Measurements from ENCODE around the gene UACA. TPM values are rescaled to one million over a fixed set of nuclear protein-coding genes. Genes with fewer than 3 reads are reported as not detected.

Gene UACA
- total and polyA plus RNA-seq, 2 of the 8 experiments (the other 6 are each of a cell fraction or from before 2014, with no cell fraction given), result 28.6 to 38.9 TPM

DNA sequence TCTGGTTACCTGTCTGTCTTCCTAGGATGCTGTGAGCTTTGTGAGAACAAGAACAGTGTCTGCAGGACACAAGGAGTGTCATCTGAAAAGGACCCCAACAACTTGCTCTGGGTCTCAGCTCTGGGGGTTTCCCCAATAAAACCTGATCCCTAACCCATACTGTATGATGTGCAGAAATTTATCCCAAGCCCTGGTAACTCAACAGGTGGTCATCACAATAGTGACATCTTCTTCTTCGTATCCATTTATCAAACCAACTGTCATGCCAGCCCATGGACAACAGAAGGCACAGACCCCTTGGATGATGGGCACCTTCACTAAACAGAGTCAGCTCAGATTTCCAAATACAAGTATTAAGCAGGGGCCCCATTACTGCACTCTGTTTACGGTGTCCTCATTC lies 127.5 kb downstream of the UACA start:
- Histone ChIP-seq H4K91ac (replicated peaks; ENCODE audit: insufficient read length, low read length) (no peak overlapping the region), H3K4ac (replicated peaks; ENCODE audit: insufficient read length, low read depth, low read length) (no peak overlapping the region), H3K27ac (ENCODE audit: low read depth, low read length) (no peak overlapping the region), H2BK12ac (ENCODE audit: low read depth, low read length) (no peak overlapping the region), H3K23ac (ENCODE audit: insufficient read length) (no peak overlapping the region), H3K4me3 (ENCODE audit: extremely low read depth in 1 of 4, insufficient read depth in 2 of 4, low read depth in 3 of 4, low read length in 4 of 4) (no peak overlapping the region), H3K14ac (ENCODE audit: insufficient read length) (no peak overlapping the region), H3K79me1 (ENCODE audit: low read depth, low read length) (no peaks in the 10 kb centered on the region), H4K20me1 (replicated peaks in 1 of 2; ENCODE audit: control insufficient read depth in 1 of 2, insufficient read depth in 2 of 2, low read length in 2 of 2) (no peaks in the 10 kb centered on the region), H3K9me3 (ENCODE audit: insufficient read depth in 2 of 2, low read depth in 1 of 2, low read length in 1 of 2) (no peaks in the 10 kb centered on the region), H3K79me2 (ENCODE audit: control insufficient read depth in 1 of 2, insufficient read depth in 2 of 2, low read length in 2 of 2) (no peaks in the 10 kb centered on the region), H4K5ac (ENCODE audit: insufficient read length, low read depth, low read length) (no peak overlapping the region), H2BK15ac (ENCODE audit: low read length) (no peak overlapping the region), H2AFZ (ENCODE audit: low read length) (no peak overlapping the region), H2BK5ac (ENCODE audit: low read depth, low read length) (no peak overlapping the region), H3K56ac (replicated peaks; ENCODE audit: insufficient read length, low read depth, low read length) (no peak overlapping the region), H4K8ac (ENCODE audit: extremely low read depth, insufficient read depth, low read length) (no peak overlapping the region), H3K27me3 (replicated peaks in 1 of 4; ENCODE audit: control insufficient read depth in 3 of 4, extremely low read depth in 1 of 4, insufficient read depth in 3 of 4, low read length in 3 of 4) (peaks cover 0 to 2% (median 0%) of the 10 kb centered on the region in 4 experiments; a peak in 1 of 7 replicates), H3K4me1 (replicated peaks in 1 of 4; ENCODE audit: control insufficient read depth in 3 of 4, insufficient read depth in 4 of 4, low read length in 3 of 4) (peaks cover 20 to 34% (median 24%) of the 10 kb centered on the region in 4 experiments), H3K4me2 (ENCODE audit: insufficient read depth in 1 of 2, low read depth in 2 of 2, low read length in 2 of 2) (no peak overlapping the region), H3K36me3 (ENCODE audit: control insufficient read depth in 2 of 4, insufficient read depth in 4 of 4, low read length in 3 of 4) (no peaks in the 10 kb centered on the region), H3K18ac (ENCODE audit: extremely low read depth, low read length) (no peak overlapping the region), H3K23me2 (ENCODE audit: low read depth, low read length) (no peaks in the 10 kb centered on the region; the same call in 1 of the 2 replicates), H3K9ac (replicated peaks in 1 of 4; ENCODE audit: extremely low read depth in 1 of 4, low read depth in 3 of 4, low read length in 3 of 4) (no peak overlapping the region), H2BK20ac (ENCODE audit: low read length) (no peak overlapping the region), H2AK5ac (ENCODE audit: low read depth, low read length) (no peak overlapping the region), H2BK120ac (replicated peaks; ENCODE audit: low read depth, low read length) (no peak overlapping the region)
- 93% methylated on average over 2 of the region's 2 CpGs; no CpG with 5 or more reads in 1 of the 2 experiments for WGBS, 2 experiments (ENCODE audit: extremely low coverage in 1 of 2, insufficient coverage in 1 of 2, insufficient read length in 1 of 2, insufficient replicate concordance in 2 of 2, low coverage in 1 of 2, low lambda C conversion rate in 2 of 2, missing lambda C conversion rate in 1 of 2)
- CTCF ChIA-PET (ENCODE audit: partially characterized antibody), result interaction anchor here (0.6 to 4.9 kb wide), 6 partner anchors 30 to 189 kb away, joined by 3 to 28 read pairs (median 8); no protein-coding TSS in a partner anchor
- POLR2A ChIA-PET (ENCODE audit: partially characterized antibody), result interaction anchor here (1.2 kb wide), 1 partner anchor 28 kb away, joined by 3 read pairs; no protein-coding TSS in a partner anchor
- no peak for FAIRE-seq
- DNase-seq (ENCODE audit: low read depth in 1 of 2, low spot score in 2 of 2), result no peak
- TF ChIP-seq CTBP2 (IDR thresholded peaks at IDR 0.05; ENCODE audit: borderline replicate concordance, insufficient read depth, insufficient read length, low read length) (no peak), RNF2 (IDR thresholded peaks at IDR 0.05; ENCODE audit: borderline replicate concordance, low read depth, low read length, missing control alignments, poor library complexity, severe bottlenecking) (no peak)
